Liver (tissue), 9 donors: ENCODE data around the gene RPTN. TPM values are rescaled to one million over a fixed set of nuclear protein-coding genes. Genes with fewer than 3 reads are reported as not detected.

Experiments used
- DNase-seq: peaks from one replicate; pipeline ENCODE4 v3.0.0-alpha.2; 2017; ENCODE audit warnings: low spot score
- H3K27ac ChIP-seq, 2 donors: one replicate each; pipeline ENCODE4 v1.7.0; 2013; ENCODE audit warnings: inconsistent platforms in 2 of 2, low read length in 2 of 2, control low read depth in 1 of 2, low read depth in 1 of 2, mild to moderate bottlenecking in 1 of 2
- H3K27me3 ChIP-seq, 4 donors: one replicate each; pipeline versions ENCODE4 v1.6.1 to v1.7.0; 2013; ENCODE audit warnings: low read length in 3 of 4, inconsistent platforms in 1 of 4, mild to moderate bottlenecking in 1 of 4, moderate library complexity in 1 of 4; ENCODE audit not compliant: control insufficient read depth in 4 of 4, insufficient read depth in 4 of 4
- H3K36me3 ChIP-seq, 4 donors: one replicate each; pipeline versions ENCODE4 v1.6.1 to v1.7.0; 2013; ENCODE audit warnings: low read length in 3 of 4, mild to moderate bottlenecking in 3 of 4, low read depth in 1 of 4, moderate library complexity in 1 of 4; ENCODE audit not compliant: control insufficient read depth in 4 of 4, insufficient read depth in 3 of 4
- H3K4me1 ChIP-seq, 4 donors: one replicate each; pipeline versions ENCODE4 v1.6.1 to v1.7.0; 2013; ENCODE audit warnings: low read length in 3 of 4, mild to moderate bottlenecking in 3 of 4, moderate library complexity in 1 of 4; ENCODE audit not compliant: control insufficient read depth in 4 of 4, insufficient read depth in 4 of 4
- H3K4me3 ChIP-seq, 3 donors: one replicate each; pipeline versions ENCODE4 v1.6.1 to v1.7.0; 2013; ENCODE audit warnings: low read length in 3 of 3, control low read depth in 1 of 3, low read depth in 1 of 3, mild to moderate bottlenecking in 1 of 3
- H3K9ac ChIP-seq, 2 donors: one replicate each; pipeline ENCODE4 v1.7.0; 2013; ENCODE audit warnings: low read length in 2 of 2, mild to moderate bottlenecking in 2 of 2, moderate library complexity in 2 of 2, control low read depth in 1 of 2, low read depth in 1 of 2
- H3K9me3 ChIP-seq, 4 donors: one replicate each; pipeline versions ENCODE4 v1.6.1 to v1.7.0; 2013; ENCODE audit warnings: low read length in 3 of 4; ENCODE audit not compliant: control insufficient read depth in 4 of 4
- FOXA1 ChIP-seq: IDR thresholded peaks from 2 replicates; pipeline ENCODE4 v1.6.1; 2016; ENCODE audit warnings: antibody characterized with exemption
- HNF4G ChIP-seq: IDR thresholded peaks from 2 replicates; pipeline ENCODE4 v1.6.1; 2016; ENCODE audit warnings: antibody characterized with exemption
- MAX ChIP-seq: IDR thresholded peaks from 2 replicates; pipeline ENCODE4 v1.6.1; 2016; ENCODE audit warnings: antibody characterized with exemption
- RAD21 ChIP-seq, 2 donors: IDR thresholded peaks; 2 replicates each; pipeline ENCODE4 v1.6.1; 2016; ENCODE audit warnings: antibody characterized with exemption in 2 of 2, mild to moderate bottlenecking in 2 of 2
- SP1 ChIP-seq: IDR thresholded peaks from 2 replicates; pipeline ENCODE4 v1.6.1; 2018; ENCODE audit warnings: antibody characterized with exemption, mild to moderate bottlenecking
- TAF1 ChIP-seq: conservative IDR thresholded peaks from 2 replicates; pipeline ENCODE4 v1.6.1; 2016; ENCODE audit warnings: antibody characterized with exemption, mild to moderate bottlenecking
- YY1 ChIP-seq: IDR thresholded peaks from 2 replicates; pipeline ENCODE4 v1.6.1; 2016; ENCODE audit warnings: antibody characterized with exemption, mild to moderate bottlenecking
- ZBTB33 ChIP-seq: IDR thresholded peaks from 2 replicates; pipeline ENCODE4 v1.6.1; 2016; ENCODE audit warnings: antibody characterized with exemption
- WGBS: extraction: QIAGEN DNeasy Blood & Tissue Kit; methylation state at CpG from one replicate; pipeline ENCODE4 v1.1.7; 2013; 5-methylcytosine and 5-hydroxymethylcytosine counted together
- polyA plus RNA-seq, 2 donors: library from polyadenylated mRNA; stranded (reverse) in 1 of 2; unstranded in 1 of 2; fragments of 200-250 nt in 1 of 2; fragments of >200 nt in 1 of 2; fragmentation: Nextera tagmentation in 1 of 2; extraction: Ambion mirVana in 1 of 2; gene quantifications; one replicate each; pipeline versions ENCODE4 v1.2.1 to v1.2.3, GENCODE V29; 2013 to 2015
- total RNA-seq, 2 donors: library from RNA; depleted of rRNA; stranded (reverse); fragments of >200 nt; gene quantifications; one replicate each; pipeline ENCODE4 v1.2.3, GENCODE V29; 2014
- TF ChIP-seq, protein P1 (sequence below): IDR thresholded peaks from 2 replicates; pipeline ENCODE4 v1.6.1; 2016; ENCODE audit warnings: antibody characterized with exemption, mild to moderate bottlenecking
- TF ChIP-seq, protein P2 (sequence below): fragments of 150-350 bp; IDR thresholded peaks from 2 replicates; pipeline ENCODE4 v1.5.1; 2017; ENCODE audit warnings: improper control_type of control experiment, low read depth, low read length; ENCODE audit not compliant: missing input control
- donor health status: healthy.
- donor health status: healthy.
- donor health status: healthy.
- donor health status: healthy.
- donor health status: healthy.

Gene RPTN
- total and polyA plus RNA-seq, 4 donors, result not detected

DNA sequence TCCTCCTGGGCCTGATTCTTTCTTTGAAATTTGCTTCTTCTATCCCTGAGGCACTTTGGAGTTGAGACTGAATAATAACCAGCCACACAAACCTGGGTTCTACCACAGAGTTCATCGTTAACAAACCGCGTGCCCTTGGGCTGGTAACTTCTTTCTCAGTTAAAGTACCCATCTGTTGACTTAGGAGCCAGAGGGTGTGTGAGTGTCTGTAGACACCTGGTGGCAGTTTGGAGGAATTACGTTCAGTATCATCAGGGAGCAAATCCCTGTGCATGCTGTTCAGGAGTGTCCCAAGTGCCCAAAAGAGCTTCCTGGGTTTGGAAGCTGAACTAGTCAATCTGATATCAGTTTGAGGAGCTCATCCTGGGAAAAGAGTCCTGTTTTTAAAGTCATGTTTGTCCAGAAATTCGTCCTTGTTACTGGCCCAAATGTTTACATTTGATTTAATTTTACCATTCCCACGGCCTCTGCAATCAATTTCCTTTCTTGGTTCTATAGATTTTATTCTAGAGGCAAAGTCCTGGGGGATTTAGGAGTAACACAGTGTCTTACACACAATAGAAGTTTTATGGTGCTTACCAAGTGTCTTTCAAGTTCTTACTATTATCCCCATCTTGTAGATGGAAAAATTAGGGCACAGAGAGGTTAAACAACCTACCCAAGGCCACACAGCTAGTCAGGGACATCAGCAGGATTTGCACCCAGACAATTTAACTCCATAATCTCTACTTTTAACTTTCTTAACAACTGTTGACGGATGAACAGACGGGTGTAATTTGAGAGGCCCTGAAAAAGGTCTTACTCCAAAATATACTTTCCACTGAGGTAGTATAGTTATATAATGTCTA lies 26.7 kb upstream of the RPTN start (continued):
- TF ChIP-seq, protein P1, sequence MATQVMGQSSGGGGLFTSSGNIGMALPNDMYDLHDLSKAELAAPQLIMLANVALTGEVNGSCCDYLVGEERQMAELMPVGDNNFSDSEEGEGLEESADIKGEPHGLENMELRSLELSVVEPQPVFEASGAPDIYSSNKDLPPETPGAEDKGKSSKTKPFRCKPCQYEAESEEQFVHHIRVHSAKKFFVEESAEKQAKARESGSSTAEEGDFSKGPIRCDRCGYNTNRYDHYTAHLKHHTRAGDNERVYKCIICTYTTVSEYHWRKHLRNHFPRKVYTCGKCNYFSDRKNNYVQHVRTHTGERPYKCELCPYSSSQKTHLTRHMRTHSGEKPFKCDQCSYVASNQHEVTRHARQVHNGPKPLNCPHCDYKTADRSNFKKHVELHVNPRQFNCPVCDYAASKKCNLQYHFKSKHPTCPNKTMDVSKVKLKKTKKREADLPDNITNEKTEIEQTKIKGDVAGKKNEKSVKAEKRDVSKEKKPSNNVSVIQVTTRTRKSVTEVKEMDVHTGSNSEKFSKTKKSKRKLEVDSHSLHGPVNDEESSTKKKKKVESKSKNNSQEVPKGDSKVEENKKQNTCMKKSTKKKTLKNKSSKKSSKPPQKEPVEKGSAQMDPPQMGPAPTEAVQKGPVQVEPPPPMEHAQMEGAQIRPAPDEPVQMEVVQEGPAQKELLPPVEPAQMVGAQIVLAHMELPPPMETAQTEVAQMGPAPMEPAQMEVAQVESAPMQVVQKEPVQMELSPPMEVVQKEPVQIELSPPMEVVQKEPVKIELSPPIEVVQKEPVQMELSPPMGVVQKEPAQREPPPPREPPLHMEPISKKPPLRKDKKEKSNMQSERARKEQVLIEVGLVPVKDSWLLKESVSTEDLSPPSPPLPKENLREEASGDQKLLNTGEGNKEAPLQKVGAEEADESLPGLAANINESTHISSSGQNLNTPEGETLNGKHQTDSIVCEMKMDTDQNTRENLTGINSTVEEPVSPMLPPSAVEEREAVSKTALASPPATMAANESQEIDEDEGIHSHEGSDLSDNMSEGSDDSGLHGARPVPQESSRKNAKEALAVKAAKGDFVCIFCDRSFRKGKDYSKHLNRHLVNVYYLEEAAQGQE, result no peak
- TF ChIP-seq HNF4G, result no peak
- TF ChIP-seq, protein P2, sequence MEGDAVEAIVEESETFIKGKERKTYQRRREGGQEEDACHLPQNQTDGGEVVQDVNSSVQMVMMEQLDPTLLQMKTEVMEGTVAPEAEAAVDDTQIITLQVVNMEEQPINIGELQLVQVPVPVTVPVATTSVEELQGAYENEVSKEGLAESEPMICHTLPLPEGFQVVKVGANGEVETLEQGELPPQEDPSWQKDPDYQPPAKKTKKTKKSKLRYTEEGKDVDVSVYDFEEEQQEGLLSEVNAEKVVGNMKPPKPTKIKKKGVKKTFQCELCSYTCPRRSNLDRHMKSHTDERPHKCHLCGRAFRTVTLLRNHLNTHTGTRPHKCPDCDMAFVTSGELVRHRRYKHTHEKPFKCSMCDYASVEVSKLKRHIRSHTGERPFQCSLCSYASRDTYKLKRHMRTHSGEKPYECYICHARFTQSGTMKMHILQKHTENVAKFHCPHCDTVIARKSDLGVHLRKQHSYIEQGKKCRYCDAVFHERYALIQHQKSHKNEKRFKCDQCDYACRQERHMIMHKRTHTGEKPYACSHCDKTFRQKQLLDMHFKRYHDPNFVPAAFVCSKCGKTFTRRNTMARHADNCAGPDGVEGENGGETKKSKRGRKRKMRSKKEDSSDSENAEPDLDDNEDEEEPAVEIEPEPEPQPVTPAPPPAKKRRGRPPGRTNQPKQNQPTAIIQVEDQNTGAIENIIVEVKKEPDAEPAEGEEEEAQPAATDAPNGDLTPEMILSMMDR, result peak; percentile 82

DNA sequence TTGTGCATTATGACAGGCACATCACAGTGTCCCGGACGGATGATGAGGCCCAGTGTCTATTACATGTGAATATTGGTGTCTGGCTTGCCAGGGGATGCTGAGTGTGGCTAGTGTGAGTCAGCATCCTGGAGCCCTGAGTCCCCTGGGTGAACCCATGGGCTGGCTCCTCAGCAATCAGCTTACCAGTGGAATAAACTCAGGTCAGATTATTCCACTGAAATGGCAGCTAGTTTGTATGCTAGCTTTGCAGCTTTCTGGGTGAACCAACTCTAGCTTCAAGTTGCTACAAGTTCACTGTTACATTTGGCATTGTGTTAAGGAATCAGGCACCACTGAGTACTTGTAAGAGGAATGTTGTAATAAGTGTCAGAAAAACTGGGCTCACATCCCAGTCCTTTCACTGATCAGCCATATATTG lies 23.9 kb upstream of the RPTN start:
- no peak for DNase-seq
- TF ChIP-seq YY1, result no peak
- no peak for TF ChIP-seq RAD21 (IDR thresholded peaks at IDR 0.05)
- Histone ChIP-seq H3K4me1 (no peaks in the 10 kb centered on the region), H3K27ac (no peak overlapping the region), H3K27me3 (no peaks in the 10 kb centered on the region), H3K9me3 (no peaks in the 10 kb centered on the region), H3K36me3 (no peaks in the 10 kb centered on the region), H3K4me3 (no peak overlapping the region), H3K9ac (no peak overlapping the region)
- WGBS, result 69% methylated on average over 2 of the region's 2 CpGs

GRCh38 chr1:152182431-152182830 lies 23.4 kb upstream of the RPTN start:
- Histone ChIP-seq H3K27ac (no peak overlapping the region), H3K4me1 (no peaks in the 10 kb centered on the region), H3K4me3 (no peak overlapping the region), H3K27me3 (no peaks in the 10 kb centered on the region), H3K9ac (no peak overlapping the region), H3K9me3 (no peaks in the 10 kb centered on the region), H3K36me3 (no peaks in the 10 kb centered on the region)
- WGBS, result 81% methylated on average over 2 of the region's 2 CpGs
- no peak for TF ChIP-seq FOXA1
- TF ChIP-seq ZBTB33, result no peak
- no peak for TF ChIP-seq MAX
- TF ChIP-seq SP1, result no peak
- TF ChIP-seq, protein P2, result peak; percentile 24
- no peak for TF ChIP-seq TAF1
- TF ChIP-seq RAD21 (IDR thresholded peaks at IDR 0.05), result peak; percentile 51 to 66
- no peak for DNase-seq
